Measurements from ENCODE around the gene FAU.

Gene FAU

DNA sequence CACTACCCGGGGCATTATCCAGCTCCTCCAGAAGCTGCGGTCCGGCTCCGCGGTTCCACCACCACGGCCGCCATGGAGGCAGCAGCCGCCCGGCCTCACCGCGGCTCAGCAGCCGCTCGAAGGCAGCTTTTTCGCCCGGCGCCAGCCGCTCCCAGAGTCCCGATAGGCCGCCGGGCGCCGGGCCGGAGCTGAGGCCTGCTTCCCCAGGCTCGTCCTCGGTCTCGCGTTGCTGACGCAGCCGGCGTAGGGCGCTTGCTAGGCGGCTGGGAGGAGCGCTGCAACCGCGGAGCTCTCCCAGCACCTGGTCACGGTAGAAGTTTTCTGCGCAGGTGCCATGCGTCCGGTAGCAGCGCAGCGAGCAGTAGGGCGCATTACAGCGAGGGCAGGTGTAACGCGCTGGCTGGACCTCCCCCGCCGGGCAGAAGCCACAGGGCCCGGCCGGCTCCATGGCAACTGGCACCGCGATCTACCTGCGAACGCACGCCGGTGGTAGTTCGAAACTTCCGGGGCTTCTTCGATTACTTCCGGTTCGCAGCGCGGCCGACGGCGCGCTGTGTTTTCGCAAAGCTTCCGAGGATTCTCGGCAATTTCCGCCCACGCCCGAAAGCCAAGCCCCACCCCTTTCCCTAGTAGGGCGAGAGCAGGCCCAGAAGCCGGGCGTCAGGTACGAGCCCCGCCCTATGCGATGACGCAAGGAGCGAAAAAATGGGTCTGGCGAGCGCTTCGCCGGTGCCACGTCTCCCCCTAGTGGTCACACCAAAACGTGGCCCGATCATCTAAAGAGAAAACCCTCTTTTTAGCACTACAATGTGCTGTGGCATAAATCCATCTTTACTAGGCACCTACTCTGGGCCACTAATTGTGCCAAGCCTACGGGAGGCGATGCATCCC is 4.5 kb downstream of the FAU start, which contains the start of gene ZNHIT2 (continued):
- TF ChIP-seq, protein P1, sequence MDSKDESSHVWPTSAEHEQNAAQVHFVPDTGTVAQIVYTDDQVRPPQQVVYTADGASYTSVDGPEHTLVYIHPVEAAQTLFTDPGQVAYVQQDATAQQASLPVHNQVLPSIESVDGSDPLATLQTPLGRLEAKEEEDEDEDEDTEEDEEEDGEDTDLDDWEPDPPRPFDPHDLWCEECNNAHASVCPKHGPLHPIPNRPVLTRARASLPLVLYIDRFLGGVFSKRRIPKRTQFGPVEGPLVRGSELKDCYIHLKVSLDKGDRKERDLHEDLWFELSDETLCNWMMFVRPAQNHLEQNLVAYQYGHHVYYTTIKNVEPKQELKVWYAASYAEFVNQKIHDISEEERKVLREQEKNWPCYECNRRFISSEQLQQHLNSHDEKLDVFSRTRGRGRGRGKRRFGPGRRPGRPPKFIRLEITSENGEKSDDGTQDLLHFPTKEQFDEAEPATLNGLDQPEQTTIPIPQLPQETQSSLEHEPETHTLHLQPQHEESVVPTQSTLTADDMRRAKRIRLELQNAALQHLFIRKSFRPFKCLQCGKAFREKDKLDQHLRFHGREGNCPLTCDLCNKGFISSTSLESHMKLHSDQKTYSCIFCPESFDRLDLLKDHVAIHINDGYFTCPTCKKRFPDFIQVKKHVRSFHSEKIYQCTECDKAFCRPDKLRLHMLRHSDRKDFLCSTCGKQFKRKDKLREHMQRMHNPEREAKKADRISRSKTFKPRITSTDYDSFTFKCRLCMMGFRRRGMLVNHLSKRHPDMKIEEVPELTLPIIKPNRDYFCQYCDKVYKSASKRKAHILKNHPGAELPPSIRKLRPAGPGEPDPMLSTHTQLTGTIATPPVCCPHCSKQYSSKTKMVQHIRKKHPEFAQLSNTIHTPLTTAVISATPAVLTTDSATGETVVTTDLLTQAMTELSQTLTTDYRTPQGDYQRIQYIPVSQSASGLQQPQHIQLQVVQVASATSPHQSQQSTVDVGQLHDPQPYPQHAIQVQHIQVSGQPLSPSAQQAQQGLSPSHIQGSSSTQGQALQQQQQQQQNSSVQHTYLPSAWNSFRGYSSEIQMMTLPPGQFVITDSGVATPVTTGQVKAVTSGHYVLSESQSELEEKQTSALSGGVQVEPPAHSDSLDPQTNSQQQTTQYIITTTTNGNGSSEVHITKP (tag by site-specific recombination; IDR thresholded peaks at IDR 0.05), result peak; percentile 89
- 0 out of 2 replicates have a peak, but pooled peaks have one; percentile 36 for TF ChIP-seq ZSCAN16 (tag by site-specific recombination; IDR thresholded peaks at IDR 0.05)
- TF ChIP-seq ZNF629 (tag by site-specific recombination; IDR thresholded peaks at IDR 0.05), result peak; percentile 93
- TF ChIP-seq ZNF214 (tag by site-specific recombination; IDR thresholded peaks at IDR 0.05; ENCODE audit: borderline replicate concordance), result no peak
- peak; percentile 62 for TF ChIP-seq ZNF335 (tag by site-specific recombination; conservative IDR thresholded peaks at IDR 0.05)
- TF ChIP-seq, protein P2, sequence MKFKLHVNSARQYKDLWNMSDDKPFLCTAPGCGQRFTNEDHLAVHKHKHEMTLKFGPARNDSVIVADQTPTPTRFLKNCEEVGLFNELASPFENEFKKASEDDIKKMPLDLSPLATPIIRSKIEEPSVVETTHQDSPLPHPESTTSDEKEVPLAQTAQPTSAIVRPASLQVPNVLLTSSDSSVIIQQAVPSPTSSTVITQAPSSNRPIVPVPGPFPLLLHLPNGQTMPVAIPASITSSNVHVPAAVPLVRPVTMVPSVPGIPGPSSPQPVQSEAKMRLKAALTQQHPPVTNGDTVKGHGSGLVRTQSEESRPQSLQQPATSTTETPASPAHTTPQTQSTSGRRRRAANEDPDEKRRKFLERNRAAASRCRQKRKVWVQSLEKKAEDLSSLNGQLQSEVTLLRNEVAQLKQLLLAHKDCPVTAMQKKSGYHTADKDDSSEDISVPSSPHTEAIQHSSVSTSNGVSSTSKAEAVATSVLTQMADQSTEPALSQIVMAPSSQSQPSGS (tag by site-specific recombination; IDR thresholded peaks at IDR 0.05; ENCODE audit: low read depth), result peak; percentile 78
- TF ChIP-seq ZNF610 (tag by site-specific recombination; IDR thresholded peaks at IDR 0.05; ENCODE audit: borderline replicate concordance), result 0 out of 2 replicates have a peak, but pooled peaks have one; percentile 37
- TF ChIP-seq KLF8 (tag by site-specific recombination; IDR thresholded peaks at IDR 0.05), result peak; percentile 95
- peak; percentile 87 for TF ChIP-seq ZNF391 (tag by site-specific recombination; IDR thresholded peaks at IDR 0.05; ENCODE audit: borderline replicate concordance, low read depth)
- no peak for TF ChIP-seq ZNF23 (tag by site-specific recombination; IDR thresholded peaks at IDR 0.05; ENCODE audit: borderline replicate concordance)
- no peak for TF ChIP-seq ZNF248 (tag by site-specific recombination; IDR thresholded peaks at IDR 0.05)
- TF ChIP-seq, protein P3, sequence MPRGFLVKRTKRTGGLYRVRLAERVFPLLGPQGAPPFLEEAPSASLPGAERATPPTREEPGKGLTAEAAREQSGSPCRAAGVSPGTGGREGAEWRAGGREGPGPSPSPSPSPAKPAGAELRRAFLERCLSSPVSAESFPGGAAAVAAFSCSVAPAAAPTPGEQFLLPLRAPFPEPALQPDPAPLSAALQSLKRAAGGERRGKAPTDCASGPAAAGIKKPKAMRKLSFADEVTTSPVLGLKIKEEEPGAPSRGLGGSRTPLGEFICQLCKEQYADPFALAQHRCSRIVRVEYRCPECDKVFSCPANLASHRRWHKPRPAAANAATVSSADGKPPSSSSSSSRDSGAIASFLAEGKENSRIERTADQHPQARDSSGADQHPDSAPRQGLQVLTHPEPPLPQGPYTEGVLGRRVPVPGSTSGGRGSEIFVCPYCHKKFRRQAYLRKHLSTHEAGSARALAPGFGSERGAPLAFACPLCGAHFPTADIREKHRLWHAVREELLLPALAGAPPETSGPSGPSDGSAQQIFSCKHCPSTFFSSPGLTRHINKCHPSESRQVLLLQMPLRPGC (tag by site-specific recombination; IDR thresholded peaks at IDR 0.05), result peak; percentile 10; the same call in 1 of the 2 replicates
- TF ChIP-seq, protein P4, sequence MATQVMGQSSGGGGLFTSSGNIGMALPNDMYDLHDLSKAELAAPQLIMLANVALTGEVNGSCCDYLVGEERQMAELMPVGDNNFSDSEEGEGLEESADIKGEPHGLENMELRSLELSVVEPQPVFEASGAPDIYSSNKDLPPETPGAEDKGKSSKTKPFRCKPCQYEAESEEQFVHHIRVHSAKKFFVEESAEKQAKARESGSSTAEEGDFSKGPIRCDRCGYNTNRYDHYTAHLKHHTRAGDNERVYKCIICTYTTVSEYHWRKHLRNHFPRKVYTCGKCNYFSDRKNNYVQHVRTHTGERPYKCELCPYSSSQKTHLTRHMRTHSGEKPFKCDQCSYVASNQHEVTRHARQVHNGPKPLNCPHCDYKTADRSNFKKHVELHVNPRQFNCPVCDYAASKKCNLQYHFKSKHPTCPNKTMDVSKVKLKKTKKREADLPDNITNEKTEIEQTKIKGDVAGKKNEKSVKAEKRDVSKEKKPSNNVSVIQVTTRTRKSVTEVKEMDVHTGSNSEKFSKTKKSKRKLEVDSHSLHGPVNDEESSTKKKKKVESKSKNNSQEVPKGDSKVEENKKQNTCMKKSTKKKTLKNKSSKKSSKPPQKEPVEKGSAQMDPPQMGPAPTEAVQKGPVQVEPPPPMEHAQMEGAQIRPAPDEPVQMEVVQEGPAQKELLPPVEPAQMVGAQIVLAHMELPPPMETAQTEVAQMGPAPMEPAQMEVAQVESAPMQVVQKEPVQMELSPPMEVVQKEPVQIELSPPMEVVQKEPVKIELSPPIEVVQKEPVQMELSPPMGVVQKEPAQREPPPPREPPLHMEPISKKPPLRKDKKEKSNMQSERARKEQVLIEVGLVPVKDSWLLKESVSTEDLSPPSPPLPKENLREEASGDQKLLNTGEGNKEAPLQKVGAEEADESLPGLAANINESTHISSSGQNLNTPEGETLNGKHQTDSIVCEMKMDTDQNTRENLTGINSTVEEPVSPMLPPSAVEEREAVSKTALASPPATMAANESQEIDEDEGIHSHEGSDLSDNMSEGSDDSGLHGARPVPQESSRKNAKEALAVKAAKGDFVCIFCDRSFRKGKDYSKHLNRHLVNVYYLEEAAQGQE (tag by site-specific recombination; IDR thresholded peaks at IDR 0.05), result peak; percentile 32; the same call in 1 of the 2 replicates
- TF ChIP-seq TRIM28 (IDR thresholded peaks at IDR 0.05; ENCODE audit: borderline replicate concordance, low read length), result no peak
- TF ChIP-seq, protein P5, sequence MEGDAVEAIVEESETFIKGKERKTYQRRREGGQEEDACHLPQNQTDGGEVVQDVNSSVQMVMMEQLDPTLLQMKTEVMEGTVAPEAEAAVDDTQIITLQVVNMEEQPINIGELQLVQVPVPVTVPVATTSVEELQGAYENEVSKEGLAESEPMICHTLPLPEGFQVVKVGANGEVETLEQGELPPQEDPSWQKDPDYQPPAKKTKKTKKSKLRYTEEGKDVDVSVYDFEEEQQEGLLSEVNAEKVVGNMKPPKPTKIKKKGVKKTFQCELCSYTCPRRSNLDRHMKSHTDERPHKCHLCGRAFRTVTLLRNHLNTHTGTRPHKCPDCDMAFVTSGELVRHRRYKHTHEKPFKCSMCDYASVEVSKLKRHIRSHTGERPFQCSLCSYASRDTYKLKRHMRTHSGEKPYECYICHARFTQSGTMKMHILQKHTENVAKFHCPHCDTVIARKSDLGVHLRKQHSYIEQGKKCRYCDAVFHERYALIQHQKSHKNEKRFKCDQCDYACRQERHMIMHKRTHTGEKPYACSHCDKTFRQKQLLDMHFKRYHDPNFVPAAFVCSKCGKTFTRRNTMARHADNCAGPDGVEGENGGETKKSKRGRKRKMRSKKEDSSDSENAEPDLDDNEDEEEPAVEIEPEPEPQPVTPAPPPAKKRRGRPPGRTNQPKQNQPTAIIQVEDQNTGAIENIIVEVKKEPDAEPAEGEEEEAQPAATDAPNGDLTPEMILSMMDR (tag by site-specific recombination; IDR thresholded peaks at IDR 0.05), result peak; percentile 78
- TF ChIP-seq ZNF501 (tag by site-specific recombination; IDR thresholded peaks at IDR 0.05), result peak; percentile 70

All from HEK293 (cell line).